H1 (cell line): ENCODE measurements around the gene SPOCK2. TPM values are rescaled to one million over a fixed set of nuclear protein-coding genes. Genes with fewer than 3 reads are reported as not detected.

Experiments
- CTCF ChIA-PET: fragments of 300-600 bp; sonication (Branson Sonifier 250); formaldehyde crosslinking; loops from one replicate; lab custom pipeline; 2021; ENCODE audit not compliant: partially characterized antibody; lab: Charles Lee
- POLR2A ChIA-PET: fragments of 300-600 bp; sonication (Branson Sonifier 250); formaldehyde crosslinking; loops from one replicate; lab custom pipeline; 2021; ENCODE audit warnings: inconsistent platforms; ENCODE audit not compliant: partially characterized antibody; lab: Charles Lee
- DNase-seq, 2 experiments: peaks; one replicate each; pipeline versions ENCODE4 v3.0.0 to v3.0.0-alpha.2; 2010 to 2022; ENCODE audit warnings: low spot score in 2 of 2, low read depth in 1 of 2, mixed read lengths in 1 of 2
- FAIRE-seq: peaks from 2 replicates; lab custom pipeline; 2011; peaks lifted over from hg19 to GRCh38; lab: Jason Lieb, UNC
- H2AFZ ChIP-seq: 2 replicates; pipeline ENCODE4 v1.8.1; 2012; ENCODE audit warnings: low read length, inconsistent platforms
- H2AK5ac ChIP-seq: 2 replicates; pipeline ENCODE4 v1.6.1; 2013; ENCODE audit warnings: low read depth, low read length
- H2BK120ac ChIP-seq: replicated peaks from 2 replicates; pipeline ENCODE3; 2013; ENCODE audit warnings: low read depth, low read length, inconsistent platforms
- H2BK12ac ChIP-seq: 2 replicates; pipeline ENCODE4 v1.6.1; 2013; ENCODE audit warnings: low read depth, low read length
- H2BK15ac ChIP-seq: 2 replicates; pipeline ENCODE4 v1.6.1; 2013; ENCODE audit warnings: low read length
- H2BK20ac ChIP-seq: 2 replicates; pipeline ENCODE4 v1.6.1; 2013; ENCODE audit warnings: low read length
- H2BK5ac ChIP-seq: 2 replicates; pipeline ENCODE4 v1.6.1; 2013; ENCODE audit warnings: low read depth, low read length
- H3K14ac ChIP-seq: 2 replicates; pipeline ENCODE4 v1.6.1; 2013; ENCODE audit warnings: inconsistent platforms; ENCODE audit not compliant: insufficient read length
- H3K18ac ChIP-seq: 2 replicates; pipeline ENCODE4 v1.6.1; 2013; ENCODE audit warnings: low read length; ENCODE audit errors: extremely low read depth
- H3K23ac ChIP-seq: 2 replicates; pipeline ENCODE4 v1.6.1; 2013; ENCODE audit warnings: inconsistent platforms; ENCODE audit not compliant: insufficient read length
- H3K23me2 ChIP-seq: 2 replicates; pipeline ENCODE4 v1.6.1; 2013; ENCODE audit warnings: low read depth, low read length
- H3K27ac ChIP-seq: 2 replicates; pipeline ENCODE4 v1.6.1; 2011; ENCODE audit warnings: low read depth, low read length, inconsistent platforms
- H3K27me3 ChIP-seq, 4 experiments: replicated peaks in 1 of 4; 1 replicate in 1 of 4; 2 replicates in 3 of 4; pipeline versions ENCODE4 v1.6.1 to v1.8.1; 2011 to 2013; ENCODE audit warnings: low read length in 3 of 4, mild to moderate bottlenecking in 3 of 4, inconsistent platforms in 2 of 4, mixed read lengths in 2 of 4, moderate library complexity in 1 of 4; ENCODE audit not compliant: control insufficient read depth in 3 of 4, insufficient read depth in 3 of 4; ENCODE audit errors: extremely low read depth in 1 of 4
- H3K36me3 ChIP-seq, 4 experiments: 2 replicates each; pipeline versions ENCODE4 v1.6.1 to v1.8.1; 2011 to 2013; ENCODE audit warnings: mild to moderate bottlenecking in 4 of 4, low read length in 3 of 4, moderate library complexity in 2 of 4, control low read depth in 1 of 4, inconsistent platforms in 1 of 4; ENCODE audit not compliant: insufficient read depth in 4 of 4, control insufficient read depth in 2 of 4
- H3K4ac ChIP-seq: replicated peaks from 2 replicates; pipeline ENCODE3; 2013; ENCODE audit warnings: low read length, low read depth, mixed read lengths, inconsistent platforms; ENCODE audit not compliant: insufficient read length
- H3K4me1 ChIP-seq, 4 experiments: replicated peaks in 1 of 4; 1 replicate in 1 of 4; 2 replicates in 3 of 4; pipeline versions ENCODE4 v1.6.1 to v1.8.1; 2011 to 2013; ENCODE audit warnings: low read length in 3 of 4, inconsistent platforms in 2 of 4, mixed read lengths in 1 of 4; ENCODE audit not compliant: insufficient read depth in 4 of 4, control insufficient read depth in 3 of 4
- H3K4me2 ChIP-seq, 2 experiments: 2 replicates each; pipeline versions ENCODE4 v1.6.1 to v1.8.1; 2011 to 2013; ENCODE audit warnings: low read depth in 2 of 2, low read length in 2 of 2, control low read depth in 1 of 2, inconsistent platforms in 1 of 2, mild to moderate bottlenecking in 1 of 2; ENCODE audit not compliant: insufficient read depth in 1 of 2
- H3K4me3 ChIP-seq, 4 experiments: fragments of 200-600, 300-600 bp in 1 of 4; sonication (generic), shearing (Covaris generic), sonication (Bioruptor Twin) in 1 of 4; 2 replicates each; pipeline versions ENCODE4 v1.5.1 to v1.8.1; 2011 to 2016; ENCODE audit warnings: low read length in 4 of 4, low read depth in 3 of 4, control low read depth in 2 of 4, inconsistent platforms in 2 of 4, mild to moderate bottlenecking in 2 of 4, mixed read lengths in 1 of 4, moderate library complexity in 1 of 4; ENCODE audit not compliant: insufficient read depth in 2 of 4; ENCODE audit errors: extremely low read depth in 1 of 4
- H3K56ac ChIP-seq: replicated peaks from 2 replicates; pipeline ENCODE3; 2013; ENCODE audit warnings: low read depth, mild to moderate bottlenecking, mixed read lengths, low read length, inconsistent platforms; ENCODE audit not compliant: insufficient read length
- H3K79me1 ChIP-seq: 2 replicates; pipeline ENCODE4 v1.6.1; 2013; ENCODE audit warnings: low read depth, low read length, control low read depth
- H3K79me2 ChIP-seq, 2 experiments: 2 replicates each; pipeline versions ENCODE4 v1.6.1 to v1.8.1; 2012 to 2013; ENCODE audit warnings: low read length in 2 of 2, mild to moderate bottlenecking in 2 of 2, inconsistent platforms in 1 of 2; ENCODE audit not compliant: insufficient read depth in 2 of 2, control insufficient read depth in 1 of 2
- H3K9ac ChIP-seq, 4 experiments: replicated peaks in 1 of 4; 1 replicate in 1 of 4; 2 replicates in 3 of 4; pipeline versions ENCODE4 v1.6.1 to v1.8.1; 2011 to 2013; ENCODE audit warnings: low read depth in 3 of 4, low read length in 3 of 4, control low read depth in 2 of 4, mild to moderate bottlenecking in 2 of 4, moderate library complexity in 2 of 4, inconsistent platforms in 1 of 4; ENCODE audit errors: extremely low read depth in 1 of 4
- H3K9me3 ChIP-seq, 2 experiments: 2 replicates each; pipeline versions ENCODE4 v1.6.1 to v1.8.1; 2012 to 2013; ENCODE audit warnings: mild to moderate bottlenecking in 2 of 2, moderate library complexity in 2 of 2, control low read depth in 1 of 2, inconsistent platforms in 1 of 2, low read depth in 1 of 2, low read length in 1 of 2, mixed read lengths in 1 of 2; ENCODE audit not compliant: insufficient read depth in 2 of 2
- H4K20me1 ChIP-seq, 2 experiments: replicated peaks in 1 of 2; 2 replicates each; pipeline versions ENCODE3 to v1.8.1; 2011 to 2013; ENCODE audit warnings: inconsistent platforms in 2 of 2, low read length in 2 of 2, mild to moderate bottlenecking in 1 of 2; ENCODE audit not compliant: insufficient read depth in 2 of 2, control insufficient read depth in 1 of 2
- H4K5ac ChIP-seq: 2 replicates; pipeline ENCODE4 v1.6.1; 2013; ENCODE audit warnings: low read length, low read depth, mixed read lengths, inconsistent platforms; ENCODE audit not compliant: insufficient read length
- H4K8ac ChIP-seq: 2 replicates; pipeline ENCODE4 v1.8.0; 2013; ENCODE audit warnings: mild to moderate bottlenecking, moderate library complexity, low read length, inconsistent platforms; ENCODE audit not compliant: insufficient read depth; ENCODE audit errors: extremely low read depth
- H4K91ac ChIP-seq: replicated peaks from 2 replicates; pipeline ENCODE3; 2013; ENCODE audit warnings: low read length, mixed read lengths, inconsistent platforms; ENCODE audit not compliant: insufficient read length
- POU5F1 ChIP-seq: IDR thresholded peaks from 2 replicates; pipeline ENCODE4 v1.6.1; 2011; ENCODE audit warnings: low read depth, mild to moderate bottlenecking, low read length, moderate library complexity
- WGBS, 2 experiments: shearing (Covaris generic) in 1 of 2; methylation state at CpG; one replicate each; pipeline versions ENCODE4 v1.1.6 to v1.1.7; 2013 to 2015; ENCODE audit warnings: low lambda C conversion rate in 2 of 2, mixed read lengths in 2 of 2, inconsistent platforms in 1 of 2, low coverage in 1 of 2, missing lambda C conversion rate in 1 of 2; ENCODE audit not compliant: insufficient replicate concordance in 2 of 2, insufficient coverage in 1 of 2, insufficient read length in 1 of 2; ENCODE audit errors: extremely low coverage in 1 of 2, missing lambda C conversion rate in 1 of 2; 5-methylcytosine and 5-hydroxymethylcytosine counted together
- polyA plus RNA-seq, 7 experiments: library from polyadenylated mRNA; depleted of rRNA in 3 of 7; stranded (reverse) in 5 of 7; unstranded in 2 of 7; fragments of >200 nt in 5 of 7; fragments of 200-250 nt in 2 of 7; gene quantifications; 1 replicate in 5 of 7; 2 replicates in 1 of 7; 4 replicates in 1 of 7; pipeline versions ENCODE4 v1.2.1 to v1.2.3, GENCODE V29; 2011 to 2013; ENCODE audit warnings: missing spikeins in 2 of 7, mixed read lengths in 2 of 7
- total RNA-seq: library from RNA; stranded (reverse); fragmentation: NEBNext Ultra II Directional; extraction: Animal tissue kit (Norgen Biotek cat#: 25700); gene quantifications from 2 replicates; pipeline ENCODE4 v1.2.1, GENCODE V29; 2021

The SPOCK2 gene
- total and polyA plus RNA-seq, 2 of the 8 experiments (the other 6 are each of a cell fraction or from before 2014, with no cell fraction given), result 1.5 to 1.9 TPM

- Histone ChIP-seq H2BK120ac (no peak overlapping the region), H4K91ac (no peak overlapping the region), H3K79me1 (no peaks in the 10 kb centered on the region), H3K79me2 (no peaks in the 10 kb centered on the region), H4K20me1 (no peaks in the 10 kb centered on the region), H2AK5ac (no peak overlapping the region), H3K4ac (no peak overlapping the region), H2BK12ac (no peak overlapping the region), H2BK5ac (no peak overlapping the region), H3K56ac (no peak overlapping the region), H3K14ac (no peak overlapping the region), H3K36me3 (no peaks in the 10 kb centered on the region), H3K4me1 (peaks cover 0 to 3% (median 0%) of the 10 kb centered on the region in 4 experiments; a peak in 2 of 7 replicates), H2BK20ac (no peak overlapping the region), H4K8ac (no peak overlapping the region), H3K23me2 (no peaks in the 10 kb centered on the region), H3K9ac (no peak overlapping the region), H3K4me2 (no peak overlapping the region), H3K23ac (no peak overlapping the region), H4K5ac (no peak overlapping the region), H2AFZ (no peak overlapping the region), H3K9me3 (no peaks in the 10 kb centered on the region), H3K27me3 (no peaks in the 10 kb centered on the region), H3K18ac (no peak overlapping the region), H3K4me3 (no peak overlapping the region), H2BK15ac (no peak overlapping the region), H3K27ac (no peak overlapping the region)
- 94% methylated on average over 10 of the region's 13 CpGs; no CpG with 5 or more reads in 1 of the 2 experiments for WGBS, 2 experiments
- TF ChIP-seq POU5F1, result no peak
- POLR2A ChIA-PET, result interaction anchor here (0.8 to 1.1 kb wide), 4 partner anchors 8 to 261 kb away, joined by 3 to 4 read pairs (median 3); no protein-coding TSS in a partner anchor
- CTCF ChIA-PET, result interaction anchor here (0.5 to 10.2 kb wide), 15 partner anchors 9 to 821 kb away, joined by 3 to 100 read pairs (median 4); no protein-coding TSS in a partner anchor
- DNase-seq (no peak), FAIRE-seq (no peak)
Observed at GRCh38 chr10:72067463-72068125, 20.8 kb downstream of the SPOCK2 start.
